Measurements from ENCODE around the gene CLCN5.

Gene CLCN5

DNA sequence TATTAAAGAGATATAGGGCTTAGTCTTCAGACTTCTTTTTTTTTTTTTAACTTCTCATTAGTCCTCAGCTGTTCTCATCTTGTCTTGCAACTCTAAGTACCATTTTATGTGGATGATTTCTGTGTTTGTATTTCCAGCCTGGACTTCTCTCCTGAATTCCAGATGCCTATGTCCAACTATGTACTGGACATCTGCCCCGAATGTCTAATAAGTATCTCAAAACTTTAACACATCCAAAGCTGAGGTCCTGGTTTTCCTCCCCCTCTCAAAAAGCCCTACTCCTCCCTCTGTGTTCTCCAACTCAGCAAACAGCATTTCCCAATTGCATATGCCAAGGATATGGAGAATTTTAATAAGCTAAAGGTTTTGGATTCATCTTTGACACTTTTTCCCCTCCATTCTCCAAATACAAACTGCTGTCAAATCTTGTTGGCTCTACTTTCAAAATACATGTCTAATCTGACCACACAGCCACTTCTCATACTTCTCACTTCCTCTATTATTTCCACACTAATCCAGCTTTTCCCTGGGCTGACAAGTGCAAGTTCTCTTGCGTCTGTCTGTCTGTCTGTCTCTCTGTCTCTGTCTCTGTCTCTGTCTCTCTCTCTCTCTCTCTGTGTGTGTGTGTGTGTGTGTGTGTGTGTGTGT, 79.8 kb downstream of the CLCN5 start:
- CTCF ChIA-PET = interaction anchor here (0.6 kb wide), 3 partner anchors 10 to 953 kb away, joined by 3 read pairs; no protein-coding TSS in a partner anchor
- H3K36me3 ChIP-seq (ENCODE audit: control insufficient read depth in 2 of 2, insufficient read depth in 1 of 2, low read length in 2 of 2) = no peaks in the 10 kb centered on the region
- H3K27ac ChIP-seq (ENCODE audit: extremely low read depth, low read depth, low read length) = no peak overlapping the region
- POLR2A ChIA-PET = interaction anchor here (0.7 kb wide), 1 partner anchor 1399 kb away, joined by 7 read pairs; no protein-coding TSS in a partner anchor
- no peaks in the 10 kb centered on the region for H3K4me1 ChIP-seq (ENCODE audit: control insufficient read depth, insufficient read depth, low read length)
- no peaks in the 10 kb centered on the region for H3K9me3 ChIP-seq (ENCODE audit: control insufficient read depth, insufficient read depth, low read depth, low read length)
- H3K4me3 ChIP-seq (ENCODE audit: low read depth, low read length) = no peak overlapping the region
- TF ChIP-seq, protein P1, sequence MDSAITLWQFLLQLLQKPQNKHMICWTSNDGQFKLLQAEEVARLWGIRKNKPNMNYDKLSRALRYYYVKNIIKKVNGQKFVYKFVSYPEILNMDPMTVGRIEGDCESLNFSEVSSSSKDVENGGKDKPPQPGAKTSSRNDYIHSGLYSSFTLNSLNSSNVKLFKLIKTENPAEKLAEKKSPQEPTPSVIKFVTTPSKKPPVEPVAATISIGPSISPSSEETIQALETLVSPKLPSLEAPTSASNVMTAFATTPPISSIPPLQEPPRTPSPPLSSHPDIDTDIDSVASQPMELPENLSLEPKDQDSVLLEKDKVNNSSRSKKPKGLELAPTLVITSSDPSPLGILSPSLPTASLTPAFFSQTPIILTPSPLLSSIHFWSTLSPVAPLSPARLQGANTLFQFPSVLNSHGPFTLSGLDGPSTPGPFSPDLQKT (IDR thresholded peaks at IDR 0.05; ENCODE audit: borderline replicate concordance, low read depth, low read length) = no peak
- TF ChIP-seq, protein P2, sequence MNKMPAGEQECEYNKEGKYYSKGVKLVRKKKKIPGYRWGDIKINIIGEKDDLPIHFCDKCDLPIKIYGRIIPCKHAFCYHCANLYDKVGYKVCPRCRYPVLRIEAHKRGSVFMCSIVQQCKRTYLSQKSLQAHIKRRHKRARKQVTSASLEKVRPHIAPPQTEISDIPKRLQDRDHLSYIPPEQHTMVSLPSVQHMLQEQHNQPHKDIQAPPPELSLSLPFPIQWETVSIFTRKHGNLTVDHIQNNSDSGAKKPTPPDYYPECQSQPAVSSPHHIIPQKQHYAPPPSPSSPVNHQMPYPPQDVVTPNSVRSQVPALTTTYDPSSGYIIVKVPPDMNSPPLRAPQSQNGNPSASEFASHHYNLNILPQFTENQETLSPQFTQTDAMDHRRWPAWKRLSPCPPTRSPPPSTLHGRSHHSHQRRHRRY (tag by site-specific recombination; IDR thresholded peaks at IDR 0.05) = no peak
- TF ChIP-seq, protein P3, sequence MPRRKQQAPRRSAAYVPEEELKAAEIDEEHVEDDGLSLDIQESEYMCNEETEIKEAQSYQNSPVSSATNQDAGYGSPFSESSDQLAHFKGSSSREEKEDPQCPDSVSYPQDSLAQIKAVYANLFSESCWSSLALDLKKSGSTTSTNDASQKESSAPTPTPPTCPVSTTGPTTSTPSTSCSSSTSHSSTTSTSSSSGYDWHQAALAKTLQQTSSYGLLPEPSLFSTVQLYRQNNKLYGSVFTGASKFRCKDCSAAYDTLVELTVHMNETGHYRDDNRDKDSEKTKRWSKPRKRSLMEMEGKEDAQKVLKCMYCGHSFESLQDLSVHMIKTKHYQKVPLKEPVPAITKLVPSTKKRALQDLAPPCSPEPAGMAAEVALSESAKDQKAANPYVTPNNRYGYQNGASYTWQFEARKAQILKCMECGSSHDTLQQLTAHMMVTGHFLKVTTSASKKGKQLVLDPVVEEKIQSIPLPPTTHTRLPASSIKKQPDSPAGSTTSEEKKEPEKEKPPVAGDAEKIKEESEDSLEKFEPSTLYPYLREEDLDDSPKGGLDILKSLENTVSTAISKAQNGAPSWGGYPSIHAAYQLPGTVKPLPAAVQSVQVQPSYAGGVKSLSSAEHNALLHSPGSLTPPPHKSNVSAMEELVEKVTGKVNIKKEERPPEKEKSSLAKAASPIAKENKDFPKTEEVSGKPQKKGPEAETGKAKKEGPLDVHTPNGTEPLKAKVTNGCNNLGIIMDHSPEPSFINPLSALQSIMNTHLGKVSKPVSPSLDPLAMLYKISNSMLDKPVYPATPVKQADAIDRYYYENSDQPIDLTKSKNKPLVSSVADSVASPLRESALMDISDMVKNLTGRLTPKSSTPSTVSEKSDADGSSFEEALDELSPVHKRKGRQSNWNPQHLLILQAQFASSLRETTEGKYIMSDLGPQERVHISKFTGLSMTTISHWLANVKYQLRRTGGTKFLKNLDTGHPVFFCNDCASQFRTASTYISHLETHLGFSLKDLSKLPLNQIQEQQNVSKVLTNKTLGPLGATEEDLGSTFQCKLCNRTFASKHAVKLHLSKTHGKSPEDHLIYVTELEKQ (tag by site-specific recombination; IDR thresholded peaks at IDR 0.05; ENCODE audit: borderline replicate concordance) = no peak
- TF ChIP-seq ZNF664 (tag by site-specific recombination; IDR thresholded peaks at IDR 0.05) = no peak
- TF ChIP-seq ZNF514 (tag by site-specific recombination; IDR thresholded peaks at IDR 0.05) = no peak

DNA sequence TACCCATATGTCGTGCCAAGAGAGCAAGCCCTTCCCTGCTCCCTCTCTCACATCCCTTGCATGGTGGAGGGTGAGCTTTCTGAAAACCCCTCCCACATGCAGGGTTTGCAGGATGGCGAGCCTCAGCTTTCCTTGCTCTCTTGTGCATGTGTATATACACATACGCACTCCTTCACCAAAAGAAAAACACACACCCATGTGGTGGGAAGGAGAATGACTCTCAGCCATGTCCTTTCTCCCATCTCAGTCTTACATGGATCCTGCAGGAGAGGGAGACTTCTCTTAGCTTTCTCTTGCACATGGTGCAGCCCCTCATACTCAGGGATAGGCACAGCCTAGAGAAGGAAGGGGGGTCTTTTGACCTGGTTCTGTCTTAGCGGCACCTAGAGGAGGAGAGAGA, 81.1 kb downstream of the CLCN5 start:
- ChIA-PET POLR2A (interaction anchor here (0.6 kb wide), 1 partner anchor 81 kb away, joined by 3 read pairs; the partner anchor contains the start of gene CLCN5), CTCF (interaction anchor here (0.5 kb wide), 1 partner anchor 203 kb away, joined by 3 read pairs; no protein-coding TSS in a partner anchor)
- Histone ChIP-seq H3K4me1 (ENCODE audit: control insufficient read depth, insufficient read depth, low read length) (no peaks in the 10 kb centered on the region), H3K9me3 (ENCODE audit: control insufficient read depth, insufficient read depth, low read depth, low read length) (no peaks in the 10 kb centered on the region), H3K27ac (ENCODE audit: extremely low read depth, low read depth, low read length) (no peak overlapping the region), H3K36me3 (ENCODE audit: control insufficient read depth in 2 of 2, insufficient read depth in 1 of 2, low read length in 2 of 2) (no peaks in the 10 kb centered on the region), H3K4me3 (ENCODE audit: low read depth, low read length) (no peak overlapping the region)
- TF ChIP-seq ZFP69B (tag by site-specific recombination; IDR thresholded peaks at IDR 0.05) (no peak), ZNF530 (tag by site-specific recombination; IDR thresholded peaks at IDR 0.05; ENCODE audit: low read depth) (no peak), KLF7 (tag by site-specific recombination; IDR thresholded peaks at IDR 0.05; ENCODE audit: borderline replicate concordance) (no peak), TCF7L2 (IDR thresholded peaks at IDR 0.05; ENCODE audit: borderline replicate concordance, low read depth, low read length) (no peak), GLI2 (tag by site-specific recombination; IDR thresholded peaks at IDR 0.05; ENCODE audit: borderline replicate concordance, low read depth) (no peak), ZNF239 (tag by site-specific recombination; IDR thresholded peaks at IDR 0.05) (no peak), REPIN1 (tag by site-specific recombination; IDR thresholded peaks at IDR 0.05; ENCODE audit: low read depth) (no peak), ZNF266 (tag by site-specific recombination; IDR thresholded peaks at IDR 0.05; ENCODE audit: low read depth) (no peak), KLF9 (tag by site-specific recombination; IDR thresholded peaks at IDR 0.05; ENCODE audit: low read depth) (no peak)
- TF ChIP-seq, protein P4, sequence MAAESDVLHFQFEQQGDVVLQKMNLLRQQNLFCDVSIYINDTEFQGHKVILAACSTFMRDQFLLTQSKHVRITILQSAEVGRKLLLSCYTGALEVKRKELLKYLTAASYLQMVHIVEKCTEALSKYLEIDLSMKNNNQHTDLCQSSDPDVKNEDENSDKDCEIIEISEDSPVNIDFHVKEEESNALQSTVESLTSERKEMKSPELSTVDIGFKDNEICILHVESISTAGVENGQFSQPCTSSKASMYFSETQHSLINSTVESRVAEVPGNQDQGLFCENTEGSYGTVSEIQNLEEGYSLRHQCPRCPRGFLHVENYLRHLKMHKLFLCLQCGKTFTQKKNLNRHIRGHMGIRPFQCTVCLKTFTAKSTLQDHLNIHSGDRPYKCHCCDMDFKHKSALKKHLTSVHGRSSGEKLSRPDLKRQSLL (tag by site-specific recombination; IDR thresholded peaks at IDR 0.05) = no peak
- TF ChIP-seq, protein P5, sequence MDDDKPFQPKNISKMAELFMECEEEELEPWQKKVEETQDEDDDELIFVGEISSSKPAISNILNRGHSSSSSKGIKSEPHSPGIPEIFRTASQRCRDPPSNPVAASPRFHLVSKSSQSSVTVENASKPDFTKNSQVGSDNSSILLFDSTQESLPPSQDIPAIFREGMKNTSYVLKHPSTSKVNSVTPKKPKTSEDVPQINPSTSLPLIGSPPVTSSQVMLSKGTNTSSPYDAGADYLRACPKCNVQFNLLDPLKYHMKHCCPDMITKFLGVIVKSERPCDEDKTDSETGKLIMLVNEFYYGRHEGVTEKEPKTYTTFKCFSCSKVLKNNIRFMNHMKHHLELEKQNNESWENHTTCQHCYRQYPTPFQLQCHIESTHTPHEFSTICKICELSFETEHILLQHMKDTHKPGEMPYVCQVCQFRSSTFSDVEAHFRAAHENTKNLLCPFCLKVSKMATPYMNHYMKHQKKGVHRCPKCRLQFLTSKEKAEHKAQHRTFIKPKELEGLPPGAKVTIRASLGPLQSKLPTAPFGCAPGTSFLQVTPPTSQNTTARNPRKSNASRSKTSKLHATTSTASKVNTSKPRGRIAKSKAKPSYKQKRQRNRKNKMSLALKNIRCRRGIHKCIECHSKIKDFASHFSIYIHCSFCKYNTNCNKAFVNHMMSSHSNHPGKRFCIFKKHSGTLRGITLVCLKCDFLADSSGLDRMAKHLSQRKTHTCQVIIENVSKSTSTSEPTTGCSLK (tag by site-specific recombination; IDR thresholded peaks at IDR 0.05) = no peak
